Raji (cell line): ENCODE results near the gene PKNOX2.

Source experiments
- POLR2A ChIP-seq: IDR thresholded peaks from 2 replicates; pipeline ENCODE4 v1.6.1; 2011; ENCODE audit warnings: low read depth, low read length, control low read depth; ENCODE audit not compliant: insufficient read depth

PKNOX2 gene

DNA sequence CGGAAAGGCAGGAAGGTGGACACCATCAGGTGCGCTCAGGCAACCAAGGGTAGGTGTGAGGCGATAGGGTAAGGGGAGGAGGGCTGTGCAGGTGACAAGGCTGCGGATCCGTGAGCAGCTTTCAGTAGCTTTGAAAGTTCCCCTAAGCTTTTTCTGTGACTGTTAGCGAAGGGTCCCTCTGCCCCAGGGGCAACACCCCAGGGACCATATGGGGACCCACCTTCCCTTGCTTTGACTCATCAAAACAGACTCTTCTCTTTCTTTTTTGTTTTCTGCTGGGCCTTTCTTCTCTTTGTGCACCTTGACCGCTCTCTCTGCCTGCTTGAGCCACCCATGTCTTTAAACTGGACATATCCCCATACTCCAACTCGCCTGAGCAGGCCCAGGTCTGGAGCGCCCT lies 194.6 kb downstream of the PKNOX2 start:
- no peak for TF ChIP-seq POLR2A

GRCh38 chr11:125360066-125360465 lies 195.5 kb downstream of the PKNOX2 start:
- no peak for TF ChIP-seq POLR2A

DNA sequence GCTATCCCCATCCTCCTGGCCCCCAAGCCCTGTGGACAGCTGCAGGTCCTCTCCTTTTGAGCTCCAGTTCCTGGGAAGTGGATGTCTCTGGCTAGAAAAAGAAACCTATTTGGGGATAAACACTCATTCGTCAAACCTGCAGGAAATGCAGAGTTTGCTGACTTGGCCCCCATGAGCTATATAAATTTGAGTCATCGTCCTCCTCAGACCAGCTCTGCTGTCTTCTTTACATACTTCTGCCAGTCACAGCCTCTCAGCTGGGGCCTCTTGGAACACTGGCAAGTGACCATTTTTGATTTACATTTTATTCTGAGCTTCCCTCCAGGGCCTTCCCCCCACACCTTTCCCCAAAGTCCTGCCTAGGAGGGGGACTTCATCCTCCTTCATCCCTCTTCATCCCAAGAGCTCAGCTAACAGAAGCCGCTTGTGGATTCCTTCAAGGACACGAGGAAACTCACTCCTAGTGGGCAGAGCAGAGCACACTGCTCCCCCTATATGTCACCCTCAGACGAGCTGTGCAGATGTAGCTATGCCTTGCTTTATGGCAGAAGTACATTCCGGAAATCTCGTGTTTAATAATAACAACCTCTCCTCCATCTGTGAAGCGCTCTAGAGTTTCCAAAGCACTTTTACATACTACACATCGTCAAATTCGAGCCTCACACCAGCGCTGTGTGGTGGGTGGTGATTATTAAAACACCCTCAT lies 199.7 kb downstream of the PKNOX2 start:
- no peak for TF ChIP-seq POLR2A

DNA sequence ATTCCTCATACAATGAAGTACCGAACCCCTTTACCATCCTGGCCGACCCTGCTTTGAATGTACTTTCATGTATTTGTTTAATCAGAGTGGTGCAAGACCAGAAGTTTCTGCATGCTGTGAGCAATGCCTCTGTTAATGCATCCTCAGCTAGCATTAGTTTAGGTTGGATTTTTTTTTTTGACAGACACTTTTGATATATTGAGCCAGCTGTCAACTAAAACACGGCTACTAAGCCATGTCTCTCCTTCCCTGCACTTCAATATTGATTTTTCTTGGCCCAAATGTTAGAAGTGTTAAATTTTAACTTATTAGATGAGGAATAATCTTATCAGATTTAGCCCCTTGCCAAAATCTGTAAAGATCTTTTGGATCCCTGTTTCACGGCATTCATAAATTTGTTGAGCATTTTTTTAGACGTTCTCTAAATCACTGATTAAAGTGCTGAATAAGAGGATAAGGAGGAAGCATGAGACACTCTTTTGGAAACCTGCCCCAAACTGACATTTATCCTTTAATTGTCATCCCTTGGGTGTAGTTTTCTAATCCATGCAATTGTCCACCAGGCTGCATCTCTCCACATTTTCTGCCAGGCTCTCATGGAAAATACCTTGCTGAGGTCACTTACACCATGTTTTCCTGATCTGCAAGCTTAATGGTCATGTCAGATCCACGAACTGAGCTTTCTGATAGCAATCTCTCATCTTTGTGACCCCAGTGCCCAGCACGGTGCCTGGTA lies 200.8 kb downstream of the PKNOX2 start:
- no peak for TF ChIP-seq POLR2A

DNA sequence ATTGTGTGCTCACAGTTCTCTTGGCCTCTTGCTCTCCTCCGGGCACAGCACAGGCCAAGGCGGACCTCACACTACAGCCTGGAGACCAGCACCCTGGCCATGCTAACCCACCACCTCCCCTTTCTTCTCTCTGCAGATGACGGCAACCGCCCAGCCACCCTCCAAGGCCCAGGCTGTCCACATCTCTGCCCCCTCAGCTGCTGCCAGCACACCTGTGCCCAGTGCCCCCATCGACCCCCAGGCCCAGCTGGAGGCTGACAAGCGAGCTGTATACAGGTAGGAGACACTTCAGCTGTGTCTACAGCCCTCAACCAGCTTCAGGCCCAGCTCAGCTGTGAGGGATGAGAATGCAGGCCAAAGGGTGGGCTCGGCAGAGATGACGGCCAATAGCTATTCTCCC lies 203.2 kb downstream of the PKNOX2 start:
- no peak for TF ChIP-seq POLR2A

DNA sequence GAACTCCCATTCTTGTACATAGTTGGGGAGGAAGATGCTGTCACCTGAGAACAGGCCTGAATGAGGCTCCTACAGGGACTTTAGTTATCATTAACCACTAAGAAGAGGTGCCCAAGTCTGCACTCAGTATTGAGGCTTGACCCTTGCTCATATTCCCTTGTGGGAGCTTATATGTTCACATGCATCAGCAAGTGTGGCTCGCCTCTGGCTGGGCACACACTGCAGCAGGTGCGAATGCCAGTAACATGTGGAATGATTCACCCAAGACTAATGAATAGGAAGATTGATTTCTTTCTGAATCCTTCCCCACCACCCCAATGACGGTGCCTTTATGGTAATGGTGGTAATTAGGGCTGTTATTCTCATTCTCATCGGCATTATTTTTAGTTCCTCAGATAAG lies 204.2 kb downstream of the PKNOX2 start:
- no peak for TF ChIP-seq POLR2A

GRCh38 chr11:125369808-125370207 lies 205.3 kb downstream of the PKNOX2 start:
- no peak for TF ChIP-seq POLR2A

- no peak for TF ChIP-seq POLR2A
Observed at GRCh38 chr11:125370561-125371389, 206.2 kb downstream of the PKNOX2 start.

GRCh38 chr11:125371431-125371935 lies 206.9 kb downstream of the PKNOX2 start:
- TF ChIP-seq POLR2A: no peak

DNA sequence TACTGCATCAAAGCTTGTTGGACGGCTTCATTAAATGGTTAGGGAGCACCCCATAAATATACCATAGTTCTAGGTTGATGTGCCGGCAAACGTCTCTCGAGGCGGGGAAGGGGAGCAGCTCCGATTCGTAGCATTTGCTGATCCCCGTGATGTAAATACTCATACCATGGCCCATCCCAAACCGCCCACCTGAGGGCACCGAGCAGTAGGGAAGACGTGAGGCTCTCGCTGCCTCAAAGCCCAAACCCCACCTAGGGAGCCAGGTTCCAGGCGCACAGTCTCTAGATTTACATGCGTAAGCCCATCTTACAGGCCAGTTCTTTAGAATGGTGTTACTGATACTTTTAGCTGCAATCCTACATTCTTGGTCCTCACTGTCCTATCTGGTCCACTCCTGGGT lies 207.5 kb downstream of the PKNOX2 start:
- no peak for TF ChIP-seq POLR2A

DNA sequence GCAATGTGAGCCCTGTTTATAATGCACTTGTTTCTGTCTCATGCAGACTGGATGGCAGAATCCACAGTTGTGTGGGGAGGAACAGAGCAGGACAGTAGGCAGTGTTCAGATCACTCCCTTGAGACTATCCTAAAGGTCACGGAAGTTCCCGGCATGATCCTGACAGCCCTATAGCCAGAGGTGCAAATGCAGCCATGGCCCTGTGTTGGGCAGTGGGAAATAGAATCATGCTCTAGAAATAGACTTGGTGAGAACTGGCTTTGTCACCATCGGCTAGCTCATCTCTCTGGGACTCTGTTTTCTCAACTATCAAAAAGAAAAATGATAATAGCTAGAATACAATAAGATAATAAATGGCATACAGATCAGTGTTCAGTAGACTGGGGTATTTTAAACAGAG lies 208.4 kb downstream of the PKNOX2 start:
- TF ChIP-seq POLR2A: no peak

GRCh38 chr11:125373426-125374391 lies 209.2 kb downstream of the PKNOX2 start:
- TF ChIP-seq POLR2A: no peak

DNA sequence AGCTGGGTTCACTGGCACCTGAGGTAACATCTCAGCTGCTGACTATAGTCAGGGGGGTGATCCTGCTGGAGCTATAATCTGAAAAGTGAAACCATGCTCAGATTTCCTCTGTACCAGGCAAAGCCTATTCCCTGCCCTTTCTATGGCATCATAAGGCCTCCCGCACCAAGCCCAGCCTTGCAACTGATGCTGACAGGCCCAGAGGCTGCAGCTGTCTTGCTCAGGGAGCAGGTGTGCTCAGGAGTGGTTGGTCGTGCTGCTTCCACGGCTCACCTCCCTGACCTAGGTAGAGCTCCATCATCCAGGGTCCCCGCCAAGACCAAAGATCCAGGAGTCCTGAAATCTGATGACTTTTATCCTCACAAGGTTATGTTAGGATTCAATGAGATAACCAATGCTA lies 209.8 kb downstream of the PKNOX2 start:
- TF ChIP-seq POLR2A: no peak

- no peak for TF ChIP-seq POLR2A
Observed at GRCh38 chr11:125375146-125375545, 210.6 kb downstream of the PKNOX2 start.
